K562 (cell line): Measurements from ENCODE around the gene STAB1. TPM values are rescaled to one million over a fixed set of nuclear protein-coding genes. Genes with fewer than 3 reads are reported as not detected.
A peak's percentile ranks its signal among the peaks of the same experiment; 100 is the strongest.

Source experiments
- ATAC-seq: fragments of 200-7000 bp; cut with Tn5 transposase; 3 replicates; pipeline ENCODE4 v1.9.1; 2020; ENCODE audit warnings: moderate library complexity
- BruUV-seq: library from RNA; stranded (reverse); fragments of 400-500 nt; replicated peaks from 2 replicates; lab custom pipeline; 2021; lab: Mats Ljungman, UMichigan
- CTCF ChIA-PET: fragments of 300-600 bp; formaldehyde crosslinking; extraction: SDS; loops from one replicate; lab custom pipeline; 2021; ENCODE audit warnings: low intra/inter-chr PET ratio; lab: Yijun Ruan, JAX
- POLR2A ChIA-PET: fragments of 300-600, 350-650 bp; sonication (Branson Sonifier 250); formaldehyde crosslinking; extraction: SDS; loops from one replicate; lab custom pipeline; 2021; ENCODE audit warnings: antibody characterized with exemption, inconsistent platforms; lab: Yijun Ruan, JAX
- DNase-seq, 4 experiments: peaks; one replicate each; pipeline versions ENCODE4 v3.0.0 to v3.0.0-alpha.2; 2011 to 2018; ENCODE audit warnings: low spot score in 3 of 4, mixed read lengths in 3 of 4; ENCODE audit errors: extremely low read depth in 1 of 4
- FAIRE-seq: peaks from 2 replicates; lab custom pipeline; 2011; peaks lifted over from hg19 to GRCh38; lab: Jason Lieb, UNC
- H2AFZ ChIP-seq: 2 replicates; pipeline ENCODE4 v1.6.0; 2011; ENCODE audit warnings: low read depth, low read length, control low read depth, inconsistent platforms
- H3K27ac ChIP-seq: fragments of 200-600 bp; 3 replicates; pipeline ENCODE4 v1.8.0; 2011; ENCODE audit warnings: low read depth, mild to moderate bottlenecking, control low read depth, inconsistent platforms, low read length, moderate library complexity, mixed read lengths; ENCODE audit errors: extremely low read depth
- H3K27me3 ChIP-seq, 2 experiments: fragments of 300-600 bp in 1 of 2; 2 replicates in 1 of 2; 3 replicates in 1 of 2; pipeline versions ENCODE4 v1.6.0 to v1.8.0; 2011; ENCODE audit warnings: inconsistent platforms in 2 of 2, low read length in 2 of 2, mild to moderate bottlenecking in 1 of 2, mixed read lengths in 1 of 2, moderate library complexity in 1 of 2; ENCODE audit not compliant: control insufficient read depth in 2 of 2, insufficient read depth in 2 of 2
- H3K36me3 ChIP-seq: fragments of 300-600 bp; 3 replicates; pipeline ENCODE4 v1.8.0; 2011; ENCODE audit warnings: mild to moderate bottlenecking, low read length, inconsistent platforms; ENCODE audit not compliant: control insufficient read depth, insufficient read depth
- H3K4me1 ChIP-seq, 2 experiments: fragments of 200-600 bp in 1 of 2; replicated peaks in 1 of 2; 2 replicates in 1 of 2; 3 replicates in 1 of 2; pipeline versions ENCODE4 v1.5.1 to v1.8.0; 2011; ENCODE audit warnings: inconsistent platforms in 2 of 2, low read length in 2 of 2, mild to moderate bottlenecking in 1 of 2, mixed read lengths in 1 of 2, moderate library complexity in 1 of 2; ENCODE audit not compliant: control insufficient read depth in 2 of 2, insufficient read depth in 2 of 2
- H3K4me2 ChIP-seq: 2 replicates; pipeline ENCODE4 v1.6.1; 2011; ENCODE audit warnings: low read length, control low read depth, inconsistent platforms, mixed read lengths; ENCODE audit not compliant: insufficient read depth
- H3K4me3 ChIP-seq: fragments of 200-600 bp; sonication (generic), shearing (Covaris generic); 2 replicates; pipeline ENCODE4 v1.5.1; 2016; ENCODE audit warnings: control low read depth, inconsistent platforms
- H3K79me2 ChIP-seq: fragments of 200-600 bp; 3 replicates; pipeline ENCODE4 v1.8.0; 2011; ENCODE audit warnings: low read length, inconsistent platforms; ENCODE audit not compliant: control insufficient read depth, insufficient read depth
- H3K9ac ChIP-seq, 2 experiments: 2 replicates each; pipeline versions ENCODE4 v1.6.0 to v1.6.1; 2011; ENCODE audit warnings: low read depth in 2 of 2, low read length in 2 of 2, control low read depth in 1 of 2, inconsistent platforms in 1 of 2, mild to moderate bottlenecking in 1 of 2, mixed read lengths in 1 of 2; ENCODE audit not compliant: insufficient read depth in 1 of 2
- H3K9me1 ChIP-seq: one replicate; pipeline ENCODE4 v1.6.0; 2011; ENCODE audit warnings: inconsistent platforms, mild to moderate bottlenecking, low read length, moderate library complexity; ENCODE audit not compliant: control insufficient read depth, insufficient read depth
- H3K9me3 ChIP-seq: replicated peaks from 2 replicates; pipeline ENCODE4 v1.5.1; 2011; ENCODE audit warnings: low read depth, low read length, inconsistent platforms; ENCODE audit not compliant: control insufficient read depth, insufficient read depth
- H4K20me1 ChIP-seq: replicated peaks from 2 replicates; pipeline ENCODE4 v1.6.1; 2011; ENCODE audit warnings: low read length, inconsistent platforms, mixed read lengths; ENCODE audit not compliant: control insufficient read depth, insufficient read depth
- BCL6 ChIP-seq: fragments of 250-450 bp; sonication (Bioruptor Pico); IDR thresholded peaks from 2 replicates; pipeline ENCODE4 v1.4.0; 2020
- CBX1 ChIP-seq: sonication (generic); IDR thresholded peaks from 2 replicates; pipeline ENCODE4 v1.6.1; 2016; ENCODE audit warnings: antibody characterized with exemption, low read depth, mild to moderate bottlenecking
- CHD2 ChIP-seq: IDR thresholded peaks from 2 replicates; pipeline ENCODE4 v1.6.1; 2011; ENCODE audit warnings: low read depth, low read length
- KDM4B ChIP-seq, 2 experiments: fragments of 450-650 bp in 1 of 2; sonication (generic) in 1 of 2; IDR thresholded peaks; 2 replicates each; pipeline ENCODE4 v1.6.1; 2016 to 2017; ENCODE audit warnings: borderline replicate concordance in 2 of 2, antibody characterized with exemption in 1 of 2, low read depth in 1 of 2, mild to moderate bottlenecking in 1 of 2
- RBM25 ChIP-seq: fragments of 200-400 bp; formaldehyde crosslinking; IDR thresholded peaks from 2 replicates; pipeline ENCODE4 v1.6.1; 2018; ENCODE audit warnings: low read length, low read depth, moderate library complexity; ENCODE audit not compliant: severe bottlenecking
- TBP ChIP-seq: optimal IDR thresholded peaks from 2 replicates; pipeline ENCODE3; 2011; ENCODE audit warnings: low read depth, low read length, improper control_type of control experiment
- ZBTB17 ChIP-seq: fragments of 450-650 bp; formaldehyde crosslinking; IDR thresholded peaks from 2 replicates; pipeline ENCODE4 v1.4.0; 2020; ENCODE audit warnings: mild to moderate bottlenecking
- ZNF165 ChIP-seq: fragments of 250-450 bp; sonication (Bioruptor Pico); IDR thresholded peaks from 2 replicates; pipeline ENCODE4 v1.4.0; 2020; ENCODE audit warnings: borderline replicate concordance
- ZNF639 ChIP-seq, 2 experiments: fragments of 200-800 bp in 1 of 2; sonication (Bioruptor generic) in 1 of 2; sonication (generic) in 1 of 2; formaldehyde crosslinking in 1 of 2; IDR thresholded peaks in 1 of 2; conservative IDR thresholded peaks in 1 of 2; 2 replicates each; pipeline versions ENCODE4 v1.5.0 to v1.6.1; 2016 to 2020; ENCODE audit warnings: missing compliant biosample characterization in 1 of 2, missing genetic modification characterization in 1 of 2, missing genetic modification reagents in 1 of 2
- WGBS: fragments of 100-300 bp; shearing (Covaris generic); methylation state at CpG from one replicate; pipeline ENCODE4 v1.1.6; 2016; ENCODE audit warnings: low coverage, mixed read lengths; ENCODE audit not compliant: insufficient coverage; ENCODE audit errors: missing lambda C conversion rate; 5-methylcytosine and 5-hydroxymethylcytosine counted together
- in situ Hi-C: fragments of 300-500 bp; cut with MboI; formaldehyde crosslinking; loops from 4 replicates; pipeline ENCODE4 v1.15.0; 2018; ENCODE audit warnings: inconsistent platforms, mixed read lengths
- intact Hi-C: fragments of 100-400 bp; cut with micrococcal nuclease; formaldehyde crosslinking; loops from 2 replicates; pipeline ENCODE4 v1.14.2; 2022
- polyA plus RNA-seq, 8 experiments: library from polyadenylated mRNA; depleted of rRNA in 4 of 8; stranded (reverse) in 5 of 8; unstranded in 3 of 8; fragments of >200 nt; fragmentation: Nextera tagmentation in 2 of 8; fragmentation: Illumina TruSeq in 1 of 8; extraction: Ambion mirVana in 2 of 8; extraction: Trizol in 1 of 8; gene quantifications; 2 replicates each; pipeline versions ENCODE4 v1.2.1 to v1.2.3, GENCODE V29; 2011 to 2014; ENCODE audit warnings: inconsistent platforms in 1 of 8, missing spikeins in 1 of 8
- total RNA-seq, 7 experiments: library from RNA; depleted of rRNA in 6 of 7; stranded (reverse); fragments of >200 nt in 6 of 7; fragmentation: Illumina TruSeq in 2 of 7; extraction: Trizol in 2 of 7; gene quantifications; 2 replicates each; pipeline versions ENCODE4 v1.2.1 to v1.2.3, GENCODE V29; 2011 to 2021; ENCODE audit warnings: low replicate concordance in 1 of 7
- TF ChIP-seq, protein P1 (sequence below): fragments of 450-650 bp; IDR thresholded peaks from 2 replicates; pipeline ENCODE4 v1.6.1; 2016

STAB1 gene
- total and polyA plus RNA-seq, 9 of the 15 experiments (the other 6 are each of a cell fraction or from before 2014, with no cell fraction given): 0.20 to 3.9 (median 1.2) TPM

DNA sequence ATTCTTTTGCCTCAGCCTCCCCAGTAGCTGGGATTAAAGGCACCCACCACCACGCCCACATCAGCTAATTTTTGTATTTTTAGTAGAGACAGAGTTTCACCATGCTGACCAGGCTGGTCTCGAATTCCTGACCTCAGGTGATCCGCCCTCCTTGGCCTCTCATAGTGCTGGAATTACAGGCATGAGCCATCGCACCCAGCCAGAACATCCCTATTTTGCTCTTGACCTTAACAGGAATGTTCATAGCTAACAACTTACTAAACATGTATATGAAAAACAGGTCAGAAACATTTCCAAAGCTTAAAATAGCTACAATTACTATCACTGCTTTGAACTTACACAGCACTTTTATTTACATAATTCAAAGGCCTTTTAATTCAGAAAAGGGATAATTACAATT is 74.9 kb downstream of the STAB1 start:
- no peak overlapping the region for H3K4me2 ChIP-seq
- H3K4me3 ChIP-seq: no peak overlapping the region
- H3K9ac ChIP-seq: no peak overlapping the region
- intact Hi-C loops (no loop called here), in situ Hi-C loops (no loop called here)
- ChIA-PET CTCF (no interaction called here), POLR2A (interaction anchor here (1.0 to 1.4 kb wide), 3 partner anchors 11 to 18 kb away, joined by 3 to 5 read pairs (median 4); no protein-coding TSS in a partner anchor)
- no peak overlapping the region for H2AFZ ChIP-seq
- H3K9me3 ChIP-seq: no peaks in the 10 kb centered on the region
- BruUV-seq: no TSS peak
- no peaks in the 10 kb centered on the region for H3K4me1 ChIP-seq
- no peak overlapping the region for H3K27ac ChIP-seq
- ATAC-seq: no peak
- peaks cover 13% of the 10 kb centered on the region; the same call in 2 of the 3 replicates for H3K36me3 ChIP-seq
- H3K27me3 ChIP-seq: no peaks in the 10 kb centered on the region
- H3K79me2 ChIP-seq: no peaks in the 10 kb centered on the region
- DNase-seq: no peak
- TF ChIP-seq ZBTB17 (no peak), TBP (no peak)
- WGBS: 88% methylated on average over 4 of the region's 4 CpGs
- H3K9me1 ChIP-seq: no peaks in the 10 kb centered on the region
- H4K20me1 ChIP-seq: no peaks in the 10 kb centered on the region
- FAIRE-seq: no peak

GRCh38 chr3:52572221-52572620 is 77.1 kb downstream of the STAB1 start:
- no peak overlapping the region for H3K27ac ChIP-seq
- no peak overlapping the region for H3K9ac ChIP-seq
- ATAC-seq (no peak), DNase-seq (no peak), FAIRE-seq (no peak)
- H4K20me1 ChIP-seq: no peaks in the 10 kb centered on the region
- no TSS peak for BruUV-seq
- H3K4me3 ChIP-seq: no peak overlapping the region
- H3K4me2 ChIP-seq: no peak overlapping the region
- H3K79me2 ChIP-seq: no peaks in the 10 kb centered on the region
- 63% methylated on average over 4 of the region's 6 CpGs for WGBS
- H3K9me3 ChIP-seq: no peaks in the 10 kb centered on the region
- no peaks in the 10 kb centered on the region for H3K9me1 ChIP-seq
- no peak overlapping the region for H2AFZ ChIP-seq
- no peaks in the 10 kb centered on the region for H3K4me1 ChIP-seq
- intact Hi-C loops (no loop called here), in situ Hi-C loops (no loop called here)
- ChIA-PET CTCF (no interaction called here), POLR2A (no interaction called here)
- no peaks in the 10 kb centered on the region for H3K27me3 ChIP-seq
- TF ChIP-seq BCL6: no peak
- no peak for TF ChIP-seq KDM4B (IDR thresholded peaks at IDR 0.05; ENCODE audit: borderline replicate concordance in 2 of 2, low read depth in 1 of 2)
- no peak for TF ChIP-seq ZNF639 (CRISPR knock-in tag; conservative IDR thresholded peaks at IDR 0.05 in 1 of 2, IDR thresholded peaks at IDR 0.05 in 1 of 2)
- no peak for TF ChIP-seq ZNF165
- no peak for TF ChIP-seq RBM25
- TF ChIP-seq CBX1: no peak
- TF ChIP-seq, protein P1, sequence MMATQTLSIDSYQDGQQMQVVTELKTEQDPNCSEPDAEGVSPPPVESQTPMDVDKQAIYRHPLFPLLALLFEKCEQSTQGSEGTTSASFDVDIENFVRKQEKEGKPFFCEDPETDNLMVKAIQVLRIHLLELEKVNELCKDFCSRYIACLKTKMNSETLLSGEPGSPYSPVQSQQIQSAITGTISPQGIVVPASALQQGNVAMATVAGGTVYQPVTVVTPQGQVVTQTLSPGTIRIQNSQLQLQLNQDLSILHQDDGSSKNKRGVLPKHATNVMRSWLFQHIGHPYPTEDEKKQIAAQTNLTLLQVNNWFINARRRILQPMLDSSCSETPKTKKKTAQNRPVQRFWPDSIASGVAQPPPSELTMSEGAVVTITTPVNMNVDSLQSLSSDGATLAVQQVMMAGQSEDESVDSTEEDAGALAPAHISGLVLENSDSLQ: peak; percentile 72
- TF ChIP-seq CHD2: no peak
- H3K36me3 ChIP-seq: peaks cover 12% of the 10 kb centered on the region; the same call in 2 of the 3 replicates
